Neuronal stem cell (in vitro differentiated cells): ENCODE results near the gene ESYT2.

ENCODE experiments used
- DNase-seq: peaks from one replicate; pipeline ENCODE4 v3.0.0-alpha.2; 2013; ENCODE audit warnings: low spot score
- H2AFZ ChIP-seq: one replicate; pipeline ENCODE4 v1.6.1; 2013; ENCODE audit warnings: mild to moderate bottlenecking, low read length, inconsistent platforms
- H2AK5ac ChIP-seq: 2 replicates; pipeline ENCODE4 v1.6.1; 2013; ENCODE audit warnings: low read depth, mild to moderate bottlenecking, inconsistent platforms, low read length, moderate library complexity, mixed read lengths
- H2BK120ac ChIP-seq: 2 replicates; pipeline ENCODE4 v1.6.1; 2013; ENCODE audit warnings: low read depth, mild to moderate bottlenecking, inconsistent platforms, low read length, moderate library complexity, mixed read lengths
- H2BK12ac ChIP-seq: one replicate; pipeline ENCODE4 v1.6.1; 2013; ENCODE audit warnings: low read length, inconsistent platforms
- H2BK15ac ChIP-seq: 2 replicates; pipeline ENCODE4 v1.6.1; 2013; ENCODE audit warnings: mild to moderate bottlenecking, low read length, inconsistent platforms, mixed read lengths
- H2BK5ac ChIP-seq: one replicate; pipeline ENCODE4 v1.6.1; 2013; ENCODE audit warnings: inconsistent platforms, mild to moderate bottlenecking, low read length, moderate library complexity
- H3K14ac ChIP-seq: one replicate; pipeline ENCODE4 v1.6.1; 2013; ENCODE audit warnings: low read length, inconsistent platforms
- H3K18ac ChIP-seq: 2 replicates; pipeline ENCODE4 v1.6.1; 2013; ENCODE audit warnings: low read length, inconsistent platforms
- H3K23ac ChIP-seq: 2 replicates; pipeline ENCODE4 v1.6.1; 2013; ENCODE audit warnings: low read depth, mild to moderate bottlenecking, mixed read lengths, low read length, inconsistent platforms; ENCODE audit not compliant: poor library complexity
- H3K27ac ChIP-seq: replicated peaks from 3 replicates; pipeline ENCODE4 v1.5.1; 2013; ENCODE audit warnings: low read length, inconsistent platforms
- H3K27me3 ChIP-seq, 3 experiments: 2 replicates each; pipeline ENCODE4 v1.6.1; 2013; ENCODE audit warnings: low read length in 3 of 3, mild to moderate bottlenecking in 2 of 3, inconsistent platforms in 1 of 3, low read depth in 1 of 3, mixed read lengths in 1 of 3, moderate library complexity in 1 of 3; ENCODE audit not compliant: control insufficient read depth in 3 of 3, insufficient read depth in 3 of 3
- H3K36me3 ChIP-seq, 2 donors: replicated peaks in 1 of 2; 2 replicates each; pipeline ENCODE4 v1.6.1; 2013; ENCODE audit warnings: low read length in 2 of 2; ENCODE audit not compliant: control insufficient read depth in 2 of 2, insufficient read depth in 2 of 2
- H3K4ac ChIP-seq: 2 replicates; pipeline ENCODE4 v1.6.1; 2013; ENCODE audit warnings: inconsistent platforms, mild to moderate bottlenecking, low read length, moderate library complexity
- H3K4me1 ChIP-seq, 2 donors: 1 replicate in 1 of 2; 2 replicates in 1 of 2; pipeline ENCODE4 v1.6.1; 2013; ENCODE audit warnings: low read length in 2 of 2, low read depth in 1 of 2; ENCODE audit not compliant: control insufficient read depth in 2 of 2, insufficient read depth in 1 of 2
- H3K4me2 ChIP-seq: one replicate; pipeline ENCODE4 v1.6.1; 2013; ENCODE audit warnings: mild to moderate bottlenecking, low read length, inconsistent platforms; ENCODE audit not compliant: insufficient read depth, poor library complexity, severe bottlenecking
- H3K4me3 ChIP-seq, 2 donors: 2 replicates each; pipeline ENCODE4 v1.5.1; 2013; ENCODE audit warnings: low read length in 2 of 2, mild to moderate bottlenecking in 2 of 2, inconsistent platforms in 1 of 2, moderate library complexity in 1 of 2
- H3K79me1 ChIP-seq: one replicate; pipeline ENCODE4 v1.6.1; 2013; ENCODE audit warnings: low read depth, mild to moderate bottlenecking, inconsistent platforms, low read length, moderate library complexity
- H3K9ac ChIP-seq: one replicate; pipeline ENCODE4 v1.6.1; 2013; ENCODE audit warnings: mild to moderate bottlenecking, low read depth, low read length, inconsistent platforms; ENCODE audit not compliant: poor library complexity
- H3K9me3 ChIP-seq, 2 donors: replicated peaks in 1 of 2; 2 replicates each; pipeline versions ENCODE3 to v1.6.1; 2013; ENCODE audit warnings: low read length in 2 of 2, mild to moderate bottlenecking in 2 of 2, inconsistent platforms in 1 of 2, low read depth in 1 of 2, mixed read lengths in 1 of 2, moderate library complexity in 1 of 2; ENCODE audit not compliant: control insufficient read depth in 2 of 2, insufficient read depth in 1 of 2
- H4K8ac ChIP-seq: one replicate; pipeline ENCODE4 v1.6.1; 2013; ENCODE audit warnings: low read depth, mild to moderate bottlenecking, inconsistent platforms, low read length, moderate library complexity
- H4K91ac ChIP-seq: one replicate; pipeline ENCODE4 v1.6.1; 2013; ENCODE audit warnings: low read length, low read depth, mild to moderate bottlenecking, inconsistent platforms; ENCODE audit not compliant: poor library complexity
- WGBS, 2 donors: extraction: QIAGEN DNeasy Blood & Tissue Kit; methylation state at CpG; one replicate each; pipeline ENCODE4 v1.1.7; 2013; ENCODE audit warnings: missing lambda C conversion rate in 2 of 2, mixed read lengths in 1 of 2; ENCODE audit not compliant: insufficient read length in 2 of 2, insufficient replicate concordance in 1 of 2; ENCODE audit errors: extremely low coverage in 2 of 2; 5-methylcytosine and 5-hydroxymethylcytosine counted together

ESYT2 gene

GRCh38 chr7:158760936-158761335, 68.4 kb downstream of the ESYT2 start:
- H2AFZ ChIP-seq, result no peak overlapping the region
- H3K4ac ChIP-seq, result no peak overlapping the region
- no peaks in the 10 kb centered on the region for H3K4me1 ChIP-seq
- H3K79me1 ChIP-seq, result no peaks in the 10 kb centered on the region
- H3K36me3 ChIP-seq, result peaks cover 9 to 55% of the 10 kb centered on the region in 2 donors
- DNase-seq, result no peak
- WGBS, 2 donors, result no CpG with 5 or more reads among the region's 8 CpGs
- no peak overlapping the region for H3K4me2 ChIP-seq
- no peak overlapping the region for H4K8ac ChIP-seq
- no peak overlapping the region for H2BK120ac ChIP-seq
- no peak overlapping the region for H2BK15ac ChIP-seq
- H3K18ac ChIP-seq, result no peak overlapping the region
- no peak overlapping the region for H2BK12ac ChIP-seq
- H2BK5ac ChIP-seq, result no peak overlapping the region
- no peak overlapping the region for H3K23ac ChIP-seq
- no peak overlapping the region for H3K14ac ChIP-seq
- H4K91ac ChIP-seq, result no peak overlapping the region
- no peak overlapping the region for H3K27ac ChIP-seq
- no peaks in the 10 kb centered on the region for H3K27me3 ChIP-seq
- H2AK5ac ChIP-seq, result no peak overlapping the region
- H3K4me3 ChIP-seq, result no peak overlapping the region
- no peak overlapping the region for H3K9ac ChIP-seq
- no peaks in the 10 kb centered on the region for H3K9me3 ChIP-seq

DNA sequence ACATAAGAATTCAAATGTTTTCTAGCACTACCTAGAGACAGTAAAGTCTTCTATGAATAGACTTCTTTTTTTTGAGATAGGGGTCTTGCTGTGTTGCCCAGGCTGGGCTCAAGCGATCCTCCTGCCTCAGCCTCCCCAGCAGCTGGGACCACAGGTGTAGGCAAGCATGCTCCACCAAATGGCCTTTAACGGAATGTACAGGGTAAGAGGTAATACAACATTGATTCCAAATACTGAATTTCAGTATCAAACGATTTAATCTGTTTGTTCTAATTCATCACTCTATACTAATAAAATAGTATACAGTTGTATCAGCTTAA, 68.9 kb downstream of the ESYT2 start:
- no peak overlapping the region for H2BK120ac ChIP-seq
- no peak overlapping the region for H3K27ac ChIP-seq
- no peak overlapping the region for H3K4me3 ChIP-seq
- no peak overlapping the region for H3K9ac ChIP-seq
- H3K4me1 ChIP-seq, result no peaks in the 10 kb centered on the region
- H3K14ac ChIP-seq, result no peak overlapping the region
- no peaks in the 10 kb centered on the region for H3K9me3 ChIP-seq
- no peak overlapping the region for H3K4ac ChIP-seq
- peaks cover 9 to 58% of the 10 kb centered on the region in 2 donors for H3K36me3 ChIP-seq
- no peak overlapping the region for H3K18ac ChIP-seq
- WGBS, 2 donors, result no CpG with 5 or more reads among the region's 3 CpGs
- H3K23ac ChIP-seq, result no peak overlapping the region
- no peak overlapping the region for H2AFZ ChIP-seq
- no peak for DNase-seq
- no peak overlapping the region for H2BK15ac ChIP-seq
- H3K27me3 ChIP-seq, result no peaks in the 10 kb centered on the region
- no peaks in the 10 kb centered on the region for H3K79me1 ChIP-seq
- H2BK5ac ChIP-seq, result no peak overlapping the region
- no peak overlapping the region for H3K4me2 ChIP-seq
- no peak overlapping the region for H4K91ac ChIP-seq
- H4K8ac ChIP-seq, result no peak overlapping the region
- no peak overlapping the region for H2AK5ac ChIP-seq
- H2BK12ac ChIP-seq, result no peak overlapping the region

- no peak overlapping the region for H2AK5ac ChIP-seq
- H3K14ac ChIP-seq, result no peak overlapping the region
- no peak overlapping the region for H4K8ac ChIP-seq
- no peak for DNase-seq
- H3K79me1 ChIP-seq, result no peaks in the 10 kb centered on the region
- no peak overlapping the region for H3K27ac ChIP-seq
- no peak overlapping the region for H4K91ac ChIP-seq
- no peak overlapping the region for H3K4me3 ChIP-seq
- H3K4me1 ChIP-seq, result no peaks in the 10 kb centered on the region
- no peak overlapping the region for H2AFZ ChIP-seq
- H3K27me3 ChIP-seq, result no peaks in the 10 kb centered on the region
- no peaks in the 10 kb centered on the region for H3K9me3 ChIP-seq
- H2BK15ac ChIP-seq, result no peak overlapping the region
- no peak overlapping the region for H2BK12ac ChIP-seq
- peaks cover 9 to 60% of the 10 kb centered on the region in 2 donors for H3K36me3 ChIP-seq
- no peak overlapping the region for H3K4me2 ChIP-seq
- no CpG with 5 or more reads among the region's 14 CpGs for WGBS, 2 donors
- H2BK5ac ChIP-seq, result no peak overlapping the region
- H3K9ac ChIP-seq, result no peak overlapping the region
- no peak overlapping the region for H3K18ac ChIP-seq
- H3K23ac ChIP-seq, result no peak overlapping the region
- H2BK120ac ChIP-seq, result no peak overlapping the region
- no peak overlapping the region for H3K4ac ChIP-seq
Observed at GRCh38 chr7:158759749-158760444, 69.4 kb downstream of the ESYT2 start.

DNA sequence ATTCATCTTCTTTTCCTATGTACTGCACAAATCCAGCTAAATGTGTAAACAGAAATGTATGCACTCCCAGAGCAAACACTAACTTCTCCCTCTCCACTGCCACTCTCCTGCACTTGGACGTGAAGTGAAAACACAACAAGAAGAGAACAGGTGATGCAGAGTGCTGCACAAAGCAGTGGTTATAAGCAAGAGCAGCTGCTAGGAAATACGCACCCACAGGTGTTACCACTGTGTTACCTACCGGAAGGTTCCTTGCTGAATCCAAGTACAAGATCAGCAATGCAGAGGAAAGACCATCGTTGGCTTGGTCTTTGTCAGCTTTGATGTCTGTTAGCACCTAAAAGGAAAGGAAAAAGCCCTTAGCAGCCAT, 70.1 kb downstream of the ESYT2 start:
- no peak overlapping the region for H3K4me2 ChIP-seq
- no peak overlapping the region for H2AFZ ChIP-seq
- no peaks in the 10 kb centered on the region for H3K27me3 ChIP-seq
- no peaks in the 10 kb centered on the region for H3K79me1 ChIP-seq
- H2BK120ac ChIP-seq, result no peak overlapping the region
- H3K4me1 ChIP-seq, result no peaks in the 10 kb centered on the region
- no peak overlapping the region for H3K4me3 ChIP-seq
- no peak overlapping the region for H3K18ac ChIP-seq
- no peaks in the 10 kb centered on the region for H3K9me3 ChIP-seq
- no peak overlapping the region for H3K4ac ChIP-seq
- no peak overlapping the region for H2BK15ac ChIP-seq
- H2AK5ac ChIP-seq, result no peak overlapping the region
- H3K36me3 ChIP-seq, result peaks cover 9 to 54% of the 10 kb centered on the region in 2 donors
- DNase-seq, result no peak
- H3K14ac ChIP-seq, result no peak overlapping the region
- no peak overlapping the region for H3K23ac ChIP-seq
- H3K27ac ChIP-seq, result no peak overlapping the region
- H2BK5ac ChIP-seq, result no peak overlapping the region
- H4K91ac ChIP-seq, result no peak overlapping the region
- WGBS, 2 donors, result no CpG with 5 or more reads among the region's 4 CpGs
- no peak overlapping the region for H4K8ac ChIP-seq
- H3K9ac ChIP-seq, result no peak overlapping the region
- H2BK12ac ChIP-seq, result no peak overlapping the region
